K562 (cell line): ENCODE data around the gene MESP1. TPM values are rescaled to one million over a fixed set of nuclear protein-coding genes. Genes with fewer than 3 reads are reported as not detected.
A peak's percentile ranks its signal among the peaks of the same experiment; 100 is the strongest.

Experiments
- ATAC-seq: fragments of 200-7000 bp; cut with Tn5 transposase; 3 replicates; pipeline ENCODE4 v1.9.1; 2020; ENCODE audit warnings: moderate library complexity
- BruUV-seq: library from RNA; stranded (reverse); fragments of 400-500 nt; replicated peaks from 2 replicates; lab custom pipeline; 2021; lab: Mats Ljungman, UMichigan
- CTCF ChIA-PET: fragments of 300-600 bp; formaldehyde crosslinking; extraction: SDS; loops from one replicate; lab custom pipeline; 2021; ENCODE audit warnings: low intra/inter-chr PET ratio; lab: Yijun Ruan, JAX
- POLR2A ChIA-PET: fragments of 300-600, 350-650 bp; sonication (Branson Sonifier 250); formaldehyde crosslinking; extraction: SDS; loops from one replicate; lab custom pipeline; 2021; ENCODE audit warnings: antibody characterized with exemption, inconsistent platforms; lab: Yijun Ruan, JAX
- DNase-seq, 4 experiments: peaks; one replicate each; pipeline versions ENCODE4 v3.0.0 to v3.0.0-alpha.2; 2011 to 2018; ENCODE audit warnings: low spot score in 3 of 4, mixed read lengths in 3 of 4; ENCODE audit errors: extremely low read depth in 1 of 4
- FAIRE-seq: peaks from 2 replicates; lab custom pipeline; 2011; peaks lifted over from hg19 to GRCh38; lab: Jason Lieb, UNC
- H2AFZ ChIP-seq: 2 replicates; pipeline ENCODE4 v1.6.0; 2011; ENCODE audit warnings: low read depth, low read length, control low read depth, inconsistent platforms
- H3K27ac ChIP-seq: fragments of 200-600 bp; 3 replicates; pipeline ENCODE4 v1.8.0; 2011; ENCODE audit warnings: low read depth, mild to moderate bottlenecking, control low read depth, inconsistent platforms, low read length, moderate library complexity, mixed read lengths; ENCODE audit errors: extremely low read depth
- H3K27me3 ChIP-seq, 2 experiments: fragments of 300-600 bp in 1 of 2; 2 replicates in 1 of 2; 3 replicates in 1 of 2; pipeline versions ENCODE4 v1.6.0 to v1.8.0; 2011; ENCODE audit warnings: inconsistent platforms in 2 of 2, low read length in 2 of 2, mild to moderate bottlenecking in 1 of 2, mixed read lengths in 1 of 2, moderate library complexity in 1 of 2; ENCODE audit not compliant: control insufficient read depth in 2 of 2, insufficient read depth in 2 of 2
- H3K36me3 ChIP-seq: fragments of 300-600 bp; 3 replicates; pipeline ENCODE4 v1.8.0; 2011; ENCODE audit warnings: mild to moderate bottlenecking, low read length, inconsistent platforms; ENCODE audit not compliant: control insufficient read depth, insufficient read depth
- H3K4me1 ChIP-seq, 2 experiments: fragments of 200-600 bp in 1 of 2; replicated peaks in 1 of 2; 2 replicates in 1 of 2; 3 replicates in 1 of 2; pipeline versions ENCODE4 v1.5.1 to v1.8.0; 2011; ENCODE audit warnings: inconsistent platforms in 2 of 2, low read length in 2 of 2, mild to moderate bottlenecking in 1 of 2, mixed read lengths in 1 of 2, moderate library complexity in 1 of 2; ENCODE audit not compliant: control insufficient read depth in 2 of 2, insufficient read depth in 2 of 2
- H3K4me2 ChIP-seq: 2 replicates; pipeline ENCODE4 v1.6.1; 2011; ENCODE audit warnings: low read length, control low read depth, inconsistent platforms, mixed read lengths; ENCODE audit not compliant: insufficient read depth
- H3K4me3 ChIP-seq: fragments of 200-600 bp; sonication (generic), shearing (Covaris generic); 2 replicates; pipeline ENCODE4 v1.5.1; 2016; ENCODE audit warnings: control low read depth, inconsistent platforms
- H3K79me2 ChIP-seq: fragments of 200-600 bp; 3 replicates; pipeline ENCODE4 v1.8.0; 2011; ENCODE audit warnings: low read length, inconsistent platforms; ENCODE audit not compliant: control insufficient read depth, insufficient read depth
- H3K9ac ChIP-seq, 2 experiments: 2 replicates each; pipeline versions ENCODE4 v1.6.0 to v1.6.1; 2011; ENCODE audit warnings: low read depth in 2 of 2, low read length in 2 of 2, control low read depth in 1 of 2, inconsistent platforms in 1 of 2, mild to moderate bottlenecking in 1 of 2, mixed read lengths in 1 of 2; ENCODE audit not compliant: insufficient read depth in 1 of 2
- H3K9me1 ChIP-seq: one replicate; pipeline ENCODE4 v1.6.0; 2011; ENCODE audit warnings: inconsistent platforms, mild to moderate bottlenecking, low read length, moderate library complexity; ENCODE audit not compliant: control insufficient read depth, insufficient read depth
- H3K9me3 ChIP-seq: replicated peaks from 2 replicates; pipeline ENCODE4 v1.5.1; 2011; ENCODE audit warnings: low read depth, low read length, inconsistent platforms; ENCODE audit not compliant: control insufficient read depth, insufficient read depth
- H4K20me1 ChIP-seq: replicated peaks from 2 replicates; pipeline ENCODE4 v1.6.1; 2011; ENCODE audit warnings: low read length, inconsistent platforms, mixed read lengths; ENCODE audit not compliant: control insufficient read depth, insufficient read depth
- CCNT2 ChIP-seq: IDR thresholded peaks from 2 replicates; pipeline ENCODE4 v1.6.1; 2011; ENCODE audit warnings: borderline replicate concordance, low read depth, mild to moderate bottlenecking, moderate library complexity, mixed read lengths, low read length; ENCODE audit not compliant: insufficient read length; ENCODE audit errors: extremely low read depth
- CREB5 ChIP-seq: fragments of 250-450 bp; sonication (Bioruptor Pico); IDR thresholded peaks from 2 replicates; pipeline ENCODE4 v1.5.0; 2020; ENCODE audit warnings: mild to moderate bottlenecking
- IRF9 ChIP-seq: fragments of 450-650 bp; IDR thresholded peaks from 2 replicates; pipeline ENCODE4 v1.6.1; 2016; ENCODE audit warnings: missing biosample characterization, missing genetic modification characterization
- KLF13 ChIP-seq: fragments of 450-650 bp; IDR thresholded peaks from 2 replicates; pipeline ENCODE4 v1.6.1; 2016; ENCODE audit warnings: missing genetic modification characterization, low read depth, mild to moderate bottlenecking, missing compliant biosample characterization, moderate library complexity, borderline replicate concordance
- MIER1 ChIP-seq: fragments of 450-650 bp; IDR thresholded peaks from 2 replicates; pipeline ENCODE4 v1.6.1; 2016; ENCODE audit warnings: antibody characterized with exemption, mild to moderate bottlenecking, low read depth
- SP1 ChIP-seq: sonication (generic); formaldehyde crosslinking; IDR thresholded peaks from 2 replicates; pipeline ENCODE4 v1.8.1; 2022; ENCODE audit warnings: mild to moderate bottlenecking, missing genetic modification reagents
- SRF ChIP-seq, 2 experiments: fragments of 250-450, 450-650 bp in 1 of 2; sonication (Bioruptor Pico) in 1 of 2; sonication (generic) in 1 of 2; formaldehyde crosslinking; IDR thresholded peaks; 2 replicates each; pipeline versions ENCODE4 v1.5.0 to v1.5.1; 2020 to 2022; ENCODE audit warnings: mild to moderate bottlenecking in 1 of 2, missing genetic modification reagents in 1 of 2
- TARDBP ChIP-seq: fragments of 450-650 bp; IDR thresholded peaks from 2 replicates; pipeline ENCODE4 v1.6.1; 2016
- TRIM25 ChIP-seq: fragments of 450-650 bp; IDR thresholded peaks from 2 replicates; pipeline ENCODE4 v1.7.0; 2016; ENCODE audit warnings: borderline replicate concordance
- ZBTB26 ChIP-seq: fragments of 450-650 bp; formaldehyde crosslinking; IDR thresholded peaks from 2 replicates; pipeline ENCODE4 v1.4.0; 2022; ENCODE audit warnings: missing genetic modification characterization
- ZC3H11A ChIP-seq: IDR thresholded peaks from 2 replicates; pipeline ENCODE4 v1.6.1; 2012; ENCODE audit warnings: low read depth, low read length, improper control_type of control experiment
- ZNF41 ChIP-seq: fragments of 250-450 bp; sonication (Bioruptor Pico); conservative IDR thresholded peaks from 2 replicates; pipeline ENCODE4 v1.4.0; 2020; ENCODE audit warnings: mild to moderate bottlenecking
- ZNF785 ChIP-seq: fragments of 250-450 bp; sonication (Bioruptor Pico); IDR thresholded peaks from 2 replicates; pipeline ENCODE4 v1.4.0; 2020; ENCODE audit warnings: mild to moderate bottlenecking
- WGBS: fragments of 100-300 bp; shearing (Covaris generic); methylation state at CpG from one replicate; pipeline ENCODE4 v1.1.6; 2016; ENCODE audit warnings: low coverage, mixed read lengths; ENCODE audit not compliant: insufficient coverage; ENCODE audit errors: missing lambda C conversion rate; 5-methylcytosine and 5-hydroxymethylcytosine counted together
- in situ Hi-C: fragments of 300-500 bp; cut with MboI; formaldehyde crosslinking; loops from 4 replicates; pipeline ENCODE4 v1.15.0; 2018; ENCODE audit warnings: inconsistent platforms, mixed read lengths
- intact Hi-C: fragments of 100-400 bp; cut with micrococcal nuclease; formaldehyde crosslinking; loops from 2 replicates; pipeline ENCODE4 v1.14.2; 2022
- polyA plus RNA-seq, 8 experiments: library from polyadenylated mRNA; depleted of rRNA in 4 of 8; stranded (reverse) in 5 of 8; unstranded in 3 of 8; fragments of >200 nt; fragmentation: Nextera tagmentation in 2 of 8; fragmentation: Illumina TruSeq in 1 of 8; extraction: Ambion mirVana in 2 of 8; extraction: Trizol in 1 of 8; gene quantifications; 2 replicates each; pipeline versions ENCODE4 v1.2.1 to v1.2.3, GENCODE V29; 2011 to 2014; ENCODE audit warnings: inconsistent platforms in 1 of 8, missing spikeins in 1 of 8
- total RNA-seq, 7 experiments: library from RNA; depleted of rRNA in 6 of 7; stranded (reverse); fragments of >200 nt in 6 of 7; fragmentation: Illumina TruSeq in 2 of 7; extraction: Trizol in 2 of 7; gene quantifications; 2 replicates each; pipeline versions ENCODE4 v1.2.1 to v1.2.3, GENCODE V29; 2011 to 2021; ENCODE audit warnings: low replicate concordance in 1 of 7

MESP1 gene
- total and polyA plus RNA-seq, 9 of the 15 experiments (the other 6 are each of a cell fraction or from before 2014, with no cell fraction given): 0.14 to 1.1 (median 0.36) TPM; not detected in 4

- Histone ChIP-seq H3K9me1 (no peaks in the 10 kb centered on the region), H3K9me3 (no peaks in the 10 kb centered on the region), H3K4me3 (no peak overlapping the region), H3K79me2 (no peaks in the 10 kb centered on the region), H4K20me1 (no peaks in the 10 kb centered on the region), H3K27ac (peak overlapping the region; percentile 10; the same call in 1 of the 3 replicates), H3K4me1 (peaks cover 37 to 53% of the 10 kb centered on the region in 2 experiments), H3K36me3 (no peaks in the 10 kb centered on the region), H3K4me2 (no peak overlapping the region; the same call in 1 of the 2 replicates), H2AFZ (peak overlapping the region; percentile 57), H3K27me3 (no peaks in the 10 kb centered on the region), H3K9ac (peak overlapping the region in 1 of 2 experiments; percentile 47; a peak in 2 of 4 replicates)
- DNase-seq (no peak), ATAC-seq (no peak), FAIRE-seq (no peak)
- 62% methylated on average over 2 of the region's 6 CpGs for WGBS
- in situ Hi-C loops (loop anchor here (10.0 kb wide), 1 partner anchor 454 kb away; the partner anchor contains the start of genes CIB1 and GDPGP1), intact Hi-C loops (no loop called here)
- POLR2A ChIA-PET: interaction anchor here (0.8 to 1.3 kb wide), 5 partner anchors 14 to 78 kb away, joined by 3 to 5 read pairs (median 4); partner anchors contain the start of gene ANPEP
- CTCF ChIA-PET: no interaction called here
- BruUV-seq: no TSS peak
- TF ChIP-seq ZNF41 (CRISPR knock-in tag) (no peak), SP1 (CRISPR knock-in tag) (no peak), ZC3H11A (no peak), SRF (CRISPR knock-in tag; IDR thresholded peaks at IDR 0.05) (no peak), ZBTB26 (no peak), CCNT2 (no peak), TARDBP (no peak), CREB5 (no peak), TRIM25 (no peak), IRF9 (tag) (no peak), KLF13 (tag) (no peak), ZNF785 (CRISPR knock-in tag) (no peak), MIER1 (no peak)
Measured at GRCh38 chr15:89781055-89781454, 30.0 kb upstream of the MESP1 start.
